GM19351 (cell line): ENCODE measurements around the gene CDKN1C.

Experiments
- ATAC-seq: cut with Tn5 transposase; IDR thresholded peaks from one replicate; pipeline ENCODE4 v1.9.1; 2021; ENCODE audit warnings: mild to moderate bottlenecking, moderate library complexity; ENCODE audit not compliant: unreplicated experiment

The CDKN1C gene

GRCh38 chr11:2870460-2870859 lies 15.1 kb downstream of the CDKN1C start:
- no peak for ATAC-seq

- no peak for ATAC-seq
These were observed 15.8 kb downstream of the CDKN1C start for GRCh38 chr11:2869561-2870427.

GRCh38 chr11:2869134-2869526 lies 16.4 kb downstream of the CDKN1C start:
- no peak for ATAC-seq

- ATAC-seq: no peak
These were observed 17.0 kb downstream of the CDKN1C start for GRCh38 chr11:2868506-2869133.

GRCh38 chr11:2867722-2868505 lies 17.7 kb downstream of the CDKN1C start:
- ATAC-seq: no peak

- no peak for ATAC-seq
These were observed 18.4 kb downstream of the CDKN1C start for GRCh38 chr11:2867142-2867541.

GRCh38 chr11:2865922-2866577 lies 19.5 kb downstream of the CDKN1C start:
- no peak for ATAC-seq

GRCh38 chr11:2864901-2865300 lies 20.7 kb downstream of the CDKN1C start:
- no peak for ATAC-seq

GRCh38 chr11:2863276-2863618 lies 22.3 kb downstream of the CDKN1C start:
- no peak for ATAC-seq

GRCh38 chr11:2862395-2863275 lies 22.9 kb downstream of the CDKN1C start:
- no peak for ATAC-seq

GRCh38 chr11:2860636-2861035 lies 24.9 kb downstream of the CDKN1C start:
- no peak for ATAC-seq

- ATAC-seq: no peak
These were observed 25.9 kb downstream of the CDKN1C start for GRCh38 chr11:2859699-2860037.

GRCh38 chr11:2858995-2859698 lies 26.4 kb downstream of the CDKN1C start:
- ATAC-seq: no peak

- no peak for ATAC-seq
These were observed 27.7 kb downstream of the CDKN1C start for GRCh38 chr11:2857918-2858317.

- no peak for ATAC-seq
These were observed 28.3 kb downstream of the CDKN1C start for GRCh38 chr11:2857276-2857675.

- no peak for ATAC-seq
These were observed 30.4 kb downstream of the CDKN1C start for GRCh38 chr11:2855162-2855561.

- ATAC-seq: no peak
These were observed 31.5 kb downstream of the CDKN1C start for GRCh38 chr11:2853997-2854560.

GRCh38 chr11:2853401-2853800 lies 32.2 kb downstream of the CDKN1C start:
- no peak for ATAC-seq

GRCh38 chr11:2849994-2850770 lies 35.4 kb downstream of the CDKN1C start:
- ATAC-seq: no peak
